ENCODE data around the gene ZNF597.

DNA sequence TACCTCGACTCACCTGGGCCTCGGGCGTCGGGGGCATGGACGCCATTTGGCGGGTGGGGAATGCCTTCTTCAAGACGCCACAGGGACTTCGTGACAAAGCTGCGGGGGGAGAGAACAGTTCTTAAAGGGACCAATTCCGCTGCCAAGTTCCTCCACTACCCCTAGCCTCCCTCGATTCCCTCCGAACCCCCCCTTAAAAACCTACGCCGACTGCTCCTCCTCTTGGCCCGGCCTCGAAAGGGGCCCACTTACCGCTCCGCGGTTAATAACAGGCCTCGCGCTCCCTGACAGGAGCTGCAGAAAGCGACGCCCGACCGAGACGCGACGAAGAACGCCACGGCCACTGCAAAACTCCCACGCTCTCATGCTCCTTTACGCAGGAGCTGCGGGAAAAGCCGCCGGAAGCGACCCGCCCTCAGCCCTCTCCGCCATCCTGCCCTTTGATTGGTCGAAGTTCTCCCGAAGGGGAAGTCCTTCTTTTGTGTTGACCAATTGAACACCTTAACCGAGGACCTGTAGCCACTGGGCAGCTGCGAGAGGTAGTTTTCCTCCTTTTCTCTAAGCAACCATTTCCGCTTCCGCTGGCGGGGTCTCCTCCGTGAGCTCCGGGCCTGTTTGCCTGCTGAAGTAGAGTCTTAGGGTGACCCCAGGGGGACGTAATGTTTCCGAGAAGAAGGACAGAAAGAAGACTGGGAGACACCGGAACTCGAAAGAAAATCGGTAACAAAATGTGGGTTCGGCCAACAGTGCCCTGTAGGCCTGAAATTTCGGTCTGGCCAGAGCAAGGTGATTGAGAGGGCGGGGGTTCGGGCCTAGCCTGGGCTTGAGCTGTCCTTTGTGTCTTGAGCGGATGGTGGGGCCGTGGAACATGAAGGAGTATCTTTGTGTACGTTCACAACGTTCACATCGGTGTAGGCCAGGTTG is at the start of gene ZNF597, which contains the start of gene NAA60:
- TF ChIP-seq, protein P1, sequence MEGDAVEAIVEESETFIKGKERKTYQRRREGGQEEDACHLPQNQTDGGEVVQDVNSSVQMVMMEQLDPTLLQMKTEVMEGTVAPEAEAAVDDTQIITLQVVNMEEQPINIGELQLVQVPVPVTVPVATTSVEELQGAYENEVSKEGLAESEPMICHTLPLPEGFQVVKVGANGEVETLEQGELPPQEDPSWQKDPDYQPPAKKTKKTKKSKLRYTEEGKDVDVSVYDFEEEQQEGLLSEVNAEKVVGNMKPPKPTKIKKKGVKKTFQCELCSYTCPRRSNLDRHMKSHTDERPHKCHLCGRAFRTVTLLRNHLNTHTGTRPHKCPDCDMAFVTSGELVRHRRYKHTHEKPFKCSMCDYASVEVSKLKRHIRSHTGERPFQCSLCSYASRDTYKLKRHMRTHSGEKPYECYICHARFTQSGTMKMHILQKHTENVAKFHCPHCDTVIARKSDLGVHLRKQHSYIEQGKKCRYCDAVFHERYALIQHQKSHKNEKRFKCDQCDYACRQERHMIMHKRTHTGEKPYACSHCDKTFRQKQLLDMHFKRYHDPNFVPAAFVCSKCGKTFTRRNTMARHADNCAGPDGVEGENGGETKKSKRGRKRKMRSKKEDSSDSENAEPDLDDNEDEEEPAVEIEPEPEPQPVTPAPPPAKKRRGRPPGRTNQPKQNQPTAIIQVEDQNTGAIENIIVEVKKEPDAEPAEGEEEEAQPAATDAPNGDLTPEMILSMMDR (IDR thresholded peaks at IDR 0.05), result no peak
- TF ChIP-seq POLR2A (IDR thresholded peaks at IDR 0.05), result peak; percentile 18
